H1 (cell line): ENCODE data around the gene ZBTB16. TPM values are rescaled to one million over a fixed set of nuclear protein-coding genes. Genes with fewer than 3 reads are reported as not detected.

Experiments
- BACH1 ChIP-seq: IDR thresholded peaks from 2 replicates; pipeline ENCODE4 v1.6.1; 2012; ENCODE audit warnings: low read length, improper control_type of control experiment
- E2F6 ChIP-seq: IDR thresholded peaks from 2 replicates; pipeline ENCODE4 v1.6.1; 2012; ENCODE audit warnings: inconsistent platforms
- SIX5 ChIP-seq: IDR thresholded peaks from 2 replicates; pipeline ENCODE4 v1.6.1; 2011; ENCODE audit warnings: mild to moderate bottlenecking, low read depth, low read length
- polyA plus RNA-seq, 7 experiments: library from polyadenylated mRNA; depleted of rRNA in 3 of 7; stranded (reverse) in 5 of 7; unstranded in 2 of 7; fragments of >200 nt in 5 of 7; fragments of 200-250 nt in 2 of 7; gene quantifications; 1 replicate in 5 of 7; 2 replicates in 1 of 7; 4 replicates in 1 of 7; pipeline versions ENCODE4 v1.2.1 to v1.2.3, GENCODE V29; 2011 to 2013; ENCODE audit warnings: missing spikeins in 2 of 7, mixed read lengths in 2 of 7
- total RNA-seq: library from RNA; stranded (reverse); fragmentation: NEBNext Ultra II Directional; extraction: Animal tissue kit (Norgen Biotek cat#: 25700); gene quantifications from 2 replicates; pipeline ENCODE4 v1.2.1, GENCODE V29; 2021

ZBTB16 gene
- total and polyA plus RNA-seq, 2 of the 8 experiments (the other 6 are each of a cell fraction or from before 2014, with no cell fraction given): 0.12 to 0.61 TPM

- TF ChIP-seq BACH1 (no peak), E2F6 (no peak), SIX5 (no peak)
Measured at GRCh38 chr11:114095899-114096298, 36.4 kb downstream of the ZBTB16 start (continued).
